Measurements from ENCODE around the gene ATP2C2.

Gene ATP2C2

GRCh38 chr16:84442416-84443145 lies 74.2 kb downstream of the ATP2C2 start:
- CTCF ChIA-PET, result interaction anchor here (0.8 kb wide), 1 partner anchor 41 kb away, joined by 4 read pairs; no protein-coding TSS in a partner anchor
- Histone ChIP-seq H3K36me3 (ENCODE audit: control insufficient read depth in 2 of 2, insufficient read depth in 1 of 2, low read length in 2 of 2) (no peaks in the 10 kb centered on the region), H3K9me3 (ENCODE audit: control insufficient read depth, insufficient read depth, low read depth, low read length) (no peaks in the 10 kb centered on the region), H3K4me3 (ENCODE audit: low read depth, low read length) (no peak overlapping the region), H3K4me1 (ENCODE audit: control insufficient read depth, insufficient read depth, low read length) (no peaks in the 10 kb centered on the region), H3K27ac (ENCODE audit: extremely low read depth, low read depth, low read length) (no peak overlapping the region)
- TF ChIP-seq, protein P1, sequence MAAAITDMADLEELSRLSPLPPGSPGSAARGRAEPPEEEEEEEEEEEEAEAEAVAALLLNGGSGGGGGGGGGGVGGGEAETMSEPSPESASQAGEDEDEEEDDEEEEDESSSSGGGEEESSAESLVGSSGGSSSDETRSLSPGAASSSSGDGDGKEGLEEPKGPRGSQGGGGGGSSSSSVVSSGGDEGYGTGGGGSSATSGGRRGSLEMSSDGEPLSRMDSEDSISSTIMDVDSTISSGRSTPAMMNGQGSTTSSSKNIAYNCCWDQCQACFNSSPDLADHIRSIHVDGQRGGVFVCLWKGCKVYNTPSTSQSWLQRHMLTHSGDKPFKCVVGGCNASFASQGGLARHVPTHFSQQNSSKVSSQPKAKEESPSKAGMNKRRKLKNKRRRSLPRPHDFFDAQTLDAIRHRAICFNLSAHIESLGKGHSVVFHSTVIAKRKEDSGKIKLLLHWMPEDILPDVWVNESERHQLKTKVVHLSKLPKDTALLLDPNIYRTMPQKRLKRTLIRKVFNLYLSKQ (tag by site-specific recombination; IDR thresholded peaks at IDR 0.05; ENCODE audit: borderline replicate concordance), result no peak
- TF ChIP-seq ZNF394 (tag by site-specific recombination; IDR thresholded peaks at IDR 0.05; ENCODE audit: borderline replicate concordance) (no peak), SP2 (tag by site-specific recombination; IDR thresholded peaks at IDR 0.05) (no peak), ZNF600 (tag by site-specific recombination; IDR thresholded peaks at IDR 0.05) (no peak), ZBTB1 (tag by site-specific recombination; IDR thresholded peaks at IDR 0.05) (no peak), SCRT1 (tag by site-specific recombination; IDR thresholded peaks at IDR 0.05; ENCODE audit: borderline replicate concordance) (no peak), ZNF341 (tag by site-specific recombination; IDR thresholded peaks at IDR 0.05; ENCODE audit: low read depth) (no peak), ZNF585B (tag by site-specific recombination; IDR thresholded peaks at IDR 0.05) (no peak)
- TF ChIP-seq, protein P2, sequence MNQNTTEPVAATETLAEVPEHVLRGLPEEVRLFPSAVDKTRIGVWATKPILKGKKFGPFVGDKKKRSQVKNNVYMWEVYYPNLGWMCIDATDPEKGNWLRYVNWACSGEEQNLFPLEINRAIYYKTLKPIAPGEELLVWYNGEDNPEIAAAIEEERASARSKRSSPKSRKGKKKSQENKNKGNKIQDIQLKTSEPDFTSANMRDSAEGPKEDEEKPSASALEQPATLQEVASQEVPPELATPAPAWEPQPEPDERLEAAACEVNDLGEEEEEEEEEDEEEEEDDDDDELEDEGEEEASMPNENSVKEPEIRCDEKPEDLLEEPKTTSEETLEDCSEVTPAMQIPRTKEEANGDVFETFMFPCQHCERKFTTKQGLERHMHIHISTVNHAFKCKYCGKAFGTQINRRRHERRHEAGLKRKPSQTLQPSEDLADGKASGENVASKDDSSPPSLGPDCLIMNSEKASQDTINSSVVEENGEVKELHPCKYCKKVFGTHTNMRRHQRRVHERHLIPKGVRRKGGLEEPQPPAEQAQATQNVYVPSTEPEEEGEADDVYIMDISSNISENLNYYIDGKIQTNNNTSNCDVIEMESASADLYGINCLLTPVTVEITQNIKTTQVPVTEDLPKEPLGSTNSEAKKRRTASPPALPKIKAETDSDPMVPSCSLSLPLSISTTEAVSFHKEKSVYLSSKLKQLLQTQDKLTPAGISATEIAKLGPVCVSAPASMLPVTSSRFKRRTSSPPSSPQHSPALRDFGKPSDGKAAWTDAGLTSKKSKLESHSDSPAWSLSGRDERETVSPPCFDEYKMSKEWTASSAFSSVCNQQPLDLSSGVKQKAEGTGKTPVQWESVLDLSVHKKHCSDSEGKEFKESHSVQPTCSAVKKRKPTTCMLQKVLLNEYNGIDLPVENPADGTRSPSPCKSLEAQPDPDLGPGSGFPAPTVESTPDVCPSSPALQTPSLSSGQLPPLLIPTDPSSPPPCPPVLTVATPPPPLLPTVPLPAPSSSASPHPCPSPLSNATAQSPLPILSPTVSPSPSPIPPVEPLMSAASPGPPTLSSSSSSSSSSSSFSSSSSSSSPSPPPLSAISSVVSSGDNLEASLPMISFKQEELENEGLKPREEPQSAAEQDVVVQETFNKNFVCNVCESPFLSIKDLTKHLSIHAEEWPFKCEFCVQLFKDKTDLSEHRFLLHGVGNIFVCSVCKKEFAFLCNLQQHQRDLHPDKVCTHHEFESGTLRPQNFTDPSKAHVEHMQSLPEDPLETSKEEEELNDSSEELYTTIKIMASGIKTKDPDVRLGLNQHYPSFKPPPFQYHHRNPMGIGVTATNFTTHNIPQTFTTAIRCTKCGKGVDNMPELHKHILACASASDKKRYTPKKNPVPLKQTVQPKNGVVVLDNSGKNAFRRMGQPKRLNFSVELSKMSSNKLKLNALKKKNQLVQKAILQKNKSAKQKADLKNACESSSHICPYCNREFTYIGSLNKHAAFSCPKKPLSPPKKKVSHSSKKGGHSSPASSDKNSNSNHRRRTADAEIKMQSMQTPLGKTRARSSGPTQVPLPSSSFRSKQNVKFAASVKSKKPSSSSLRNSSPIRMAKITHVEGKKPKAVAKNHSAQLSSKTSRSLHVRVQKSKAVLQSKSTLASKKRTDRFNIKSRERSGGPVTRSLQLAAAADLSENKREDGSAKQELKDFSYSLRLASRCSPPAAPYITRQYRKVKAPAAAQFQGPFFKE (tag by site-specific recombination; IDR thresholded peaks at IDR 0.05; ENCODE audit: borderline replicate concordance), result no peak
- TF ChIP-seq, protein P3, sequence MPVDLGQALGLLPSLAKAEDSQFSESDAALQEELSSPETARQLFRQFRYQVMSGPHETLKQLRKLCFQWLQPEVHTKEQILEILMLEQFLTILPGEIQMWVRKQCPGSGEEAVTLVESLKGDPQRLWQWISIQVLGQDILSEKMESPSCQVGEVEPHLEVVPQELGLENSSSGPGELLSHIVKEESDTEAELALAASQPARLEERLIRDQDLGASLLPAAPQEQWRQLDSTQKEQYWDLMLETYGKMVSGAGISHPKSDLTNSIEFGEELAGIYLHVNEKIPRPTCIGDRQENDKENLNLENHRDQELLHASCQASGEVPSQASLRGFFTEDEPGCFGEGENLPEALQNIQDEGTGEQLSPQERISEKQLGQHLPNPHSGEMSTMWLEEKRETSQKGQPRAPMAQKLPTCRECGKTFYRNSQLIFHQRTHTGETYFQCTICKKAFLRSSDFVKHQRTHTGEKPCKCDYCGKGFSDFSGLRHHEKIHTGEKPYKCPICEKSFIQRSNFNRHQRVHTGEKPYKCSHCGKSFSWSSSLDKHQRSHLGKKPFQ (tag by site-specific recombination; IDR thresholded peaks at IDR 0.05), result no peak
- POLR2A ChIA-PET, result no interaction called here

GRCh38 chr16:84443166-84443802 lies 74.9 kb downstream of the ATP2C2 start:
- H3K4me3 ChIP-seq (ENCODE audit: low read depth, low read length), result no peak overlapping the region
- no peaks in the 10 kb centered on the region for H3K4me1 ChIP-seq (ENCODE audit: control insufficient read depth, insufficient read depth, low read length)
- TF ChIP-seq ZNF416 (tag by site-specific recombination; IDR thresholded peaks at IDR 0.05) (no peak), EGR2 (tag by site-specific recombination; IDR thresholded peaks at IDR 0.05; ENCODE audit: low read depth) (0 out of 2 replicates have a peak, but pooled peaks have one; percentile 7)
- H3K9me3 ChIP-seq (ENCODE audit: control insufficient read depth, insufficient read depth, low read depth, low read length), result no peaks in the 10 kb centered on the region
- ChIA-PET POLR2A (no interaction called here), CTCF (interaction anchor here (0.8 kb wide), 1 partner anchor 40 kb away, joined by 4 read pairs; no protein-coding TSS in a partner anchor)
- H3K36me3 ChIP-seq (ENCODE audit: control insufficient read depth in 2 of 2, insufficient read depth in 1 of 2, low read length in 2 of 2), result no peaks in the 10 kb centered on the region
- H3K27ac ChIP-seq (ENCODE audit: extremely low read depth, low read depth, low read length), result no peak overlapping the region

Data from HEK293 (cell line).